GM12878 (cell line): Measurements from ENCODE around the gene CTNNA3. TPM values are rescaled to one million over a fixed set of nuclear protein-coding genes. Genes with fewer than 3 reads are reported as not detected.

ENCODE experiments used
- ATAC-seq: fragments of 200-7000 bp; cut with Tn5 transposase; 3 replicates; pipeline ENCODE4 v1.9.1; 2020; ENCODE audit warnings: mild to moderate bottlenecking, moderate library complexity
- BruUV-seq: library from RNA; stranded (reverse); fragments of 400-500 nt; replicated peaks from 2 replicates; lab custom pipeline; 2021; lab: Mats Ljungman, UMichigan
- CTCF ChIA-PET: fragments of 300-600 bp; sonication (Branson Sonifier 250); formaldehyde crosslinking; extraction: SDS; loops from one replicate; lab custom pipeline; 2021; ENCODE audit warnings: inconsistent platforms; lab: Yijun Ruan, JAX
- POLR2A ChIA-PET: fragments of 350-600 bp; formaldehyde crosslinking; extraction: SDS; loops from one replicate; lab custom pipeline; 2021; ENCODE audit warnings: inconsistent platforms; lab: Charles Lee
- RAD21 ChIA-PET: fragments of 300-600 bp; sonication (Branson Sonifier 250); formaldehyde crosslinking; loops from one replicate; lab custom pipeline; 2023; ENCODE audit warnings: antibody characterized with exemption; ENCODE audit not compliant: unreplicated experiment; lab: Charles Lee
- SMC1A ChIA-PET: fragments of 300-600 bp; sonication (Branson Sonifier 250); formaldehyde crosslinking; loops from one replicate; lab custom pipeline; 2023; ENCODE audit not compliant: unreplicated experiment, uncharacterized antibody; lab: Charles Lee
- DNase-seq: peaks from one replicate; pipeline ENCODE4 v3.0.0-alpha.2; 2011; ENCODE audit warnings: low read depth, low spot score
- FAIRE-seq: peaks from 3 replicates; lab custom pipeline; 2011; peaks lifted over from hg19 to GRCh38; lab: Jason Lieb, UNC
- H2AFZ ChIP-seq: 2 replicates; pipeline ENCODE4 v1.6.0; 2011; ENCODE audit warnings: low read depth, low read length, control low read depth; ENCODE audit not compliant: control insufficient read depth
- H3K27ac ChIP-seq: 2 replicates; pipeline ENCODE4 v1.5.1; 2011; ENCODE audit warnings: control low read depth; ENCODE audit not compliant: control insufficient read depth, insufficient read depth
- H3K27me3 ChIP-seq, 2 experiments: replicated peaks in 1 of 2; 2 replicates each; pipeline versions ENCODE4 v1.6.0 to v1.6.1; 2011; ENCODE audit warnings: low read length in 1 of 2; ENCODE audit not compliant: control insufficient read depth in 2 of 2, insufficient read depth in 2 of 2
- H3K36me3 ChIP-seq, 2 experiments: 2 replicates each; pipeline ENCODE4 v1.5.1; 2011; ENCODE audit warnings: low read length in 1 of 2; ENCODE audit not compliant: control insufficient read depth in 2 of 2, insufficient read depth in 2 of 2
- H3K4me1 ChIP-seq: 2 replicates; pipeline ENCODE4 v1.6.1; 2011; ENCODE audit warnings: mild to moderate bottlenecking, low read length, moderate library complexity, mixed read lengths; ENCODE audit not compliant: control insufficient read depth, insufficient read depth
- H3K4me2 ChIP-seq: 2 replicates; pipeline ENCODE4 v1.6.0; 2011; ENCODE audit warnings: control low read depth; ENCODE audit not compliant: control insufficient read depth, insufficient read depth
- H3K4me3 ChIP-seq: fragments of 200-600 bp; sonication (generic); 2 replicates; pipeline ENCODE4 v1.5.1; 2016
- H3K79me2 ChIP-seq: 2 replicates; pipeline ENCODE4 v1.6.0; 2011; ENCODE audit warnings: low read length; ENCODE audit not compliant: control insufficient read depth, insufficient read depth
- H3K9ac ChIP-seq: 2 replicates; pipeline ENCODE4 v1.8.0; 2011; ENCODE audit warnings: low read length, control low read depth, mixed read lengths; ENCODE audit not compliant: control insufficient read depth, insufficient read depth
- H3K9me3 ChIP-seq: replicated peaks from 3 replicates; pipeline ENCODE4 v1.5.1; 2011; ENCODE audit warnings: mild to moderate bottlenecking, low read length; ENCODE audit not compliant: control insufficient read depth, insufficient read depth
- H4K20me1 ChIP-seq: 2 replicates; pipeline ENCODE4 v1.6.0; 2011; ENCODE audit not compliant: control insufficient read depth, insufficient read depth
- HDAC6 ChIP-seq: fragments of 200-600 bp; sonication (generic); IDR thresholded peaks from one replicate; pipeline ENCODE4 v1.8.0; 2017; ENCODE audit warnings: antibody characterized with exemption; ENCODE audit not compliant: unreplicated experiment
- KDM1A ChIP-seq: fragments of 200-600 bp; sonication (generic); IDR thresholded peaks from 2 replicates; pipeline ENCODE4 v1.6.1; 2016; ENCODE audit warnings: borderline replicate concordance
- RB1 ChIP-seq: fragments of 450-650 bp; formaldehyde crosslinking; IDR thresholded peaks from 2 replicates; pipeline ENCODE4 v1.6.1; 2017; ENCODE audit warnings: mild to moderate bottlenecking, borderline replicate concordance
- TCF12 ChIP-seq: IDR thresholded peaks from 2 replicates; pipeline ENCODE4 v1.6.1; 2011; ENCODE audit warnings: low read depth, mild to moderate bottlenecking, low read length
- ZBED1 ChIP-seq: IDR thresholded peaks from 2 replicates; pipeline ENCODE4 v1.6.1; 2016; ENCODE audit warnings: borderline replicate concordance
- WGBS: methylation state at CpG from one replicate; pipeline ENCODE4 v1.1.6; 2016; ENCODE audit warnings: low lambda C conversion rate; ENCODE audit not compliant: insufficient replicate concordance, insufficient coverage; ENCODE audit errors: missing lambda C conversion rate; 5-methylcytosine and 5-hydroxymethylcytosine counted together
- in situ Hi-C: fragments of 300-500 bp; cut with MboI; formaldehyde crosslinking; loops from 9 replicates; pipeline ENCODE4 v1.14.3; 2018; ENCODE audit warnings: mixed read lengths
- intact Hi-C: fragments of 100-400 bp; cut with micrococcal nuclease; formaldehyde crosslinking; loops from one replicate; pipeline ENCODE4 v1.14.2; 2022; ENCODE audit not compliant: unreplicated experiment
- polyA plus RNA-seq, 11 experiments: library from polyadenylated mRNA; depleted of rRNA in 4 of 11; unstranded in 6 of 11; stranded (reverse) in 5 of 11; fragments of >200 nt; fragmentation: Nextera tagmentation in 4 of 11; fragmentation: Illumina TruSeq in 1 of 11; extraction: Ambion mirVana in 4 of 11; extraction: Trizol in 1 of 11; gene quantifications; 1 replicate in 1 of 11; 2 replicates in 10 of 11; pipeline versions ENCODE4 v1.2.1 to v1.2.3, GENCODE V29; 2011 to 2016; ENCODE audit warnings: inconsistent platforms in 2 of 11, missing spikeins in 2 of 11, low read depth in 1 of 11
- total RNA-seq, 4 experiments: library from RNA; depleted of rRNA in 3 of 4; stranded (reverse); fragments of >200 nt in 3 of 4; fragmentation: Illumina TruSeq in 1 of 4; extraction: Trizol in 1 of 4; gene quantifications; 2 replicates each; pipeline versions ENCODE4 v1.2.1 to v1.2.3, GENCODE V29; 2013 to 2021
- TF ChIP-seq, protein P1 (sequence below): fragments of 450-650 bp; IDR thresholded peaks from 2 replicates; pipeline ENCODE4 v1.6.1; 2017; ENCODE audit warnings: antibody characterized with exemption, mild to moderate bottlenecking, moderate library complexity

Gene CTNNA3
- total and polyA plus RNA-seq, 10 of the 15 experiments (the other 5 are each of a cell fraction or from before 2014, with no cell fraction given), result under 0.01 to 4.5 (median 0.22) TPM; not detected in 2

DNA sequence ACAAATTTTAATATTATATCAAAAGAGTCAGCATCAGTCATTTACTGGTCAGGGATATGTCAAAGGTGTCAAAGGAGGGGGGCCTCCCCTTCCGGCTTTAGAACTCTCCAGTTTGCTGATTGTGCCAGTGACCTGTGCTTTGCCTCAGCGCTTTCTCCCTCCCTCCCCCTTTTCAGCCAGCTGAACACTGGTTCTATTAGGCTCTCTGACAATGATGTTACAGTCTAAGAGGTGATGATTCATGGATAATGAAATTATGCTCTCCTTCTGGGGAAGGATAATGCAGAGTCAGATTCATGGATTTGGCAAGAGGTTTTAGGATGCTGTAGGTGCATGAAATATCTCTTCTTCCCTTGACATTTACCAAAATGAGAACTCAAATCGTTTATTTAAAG, 764.0 kb downstream of the CTNNA3 start:
- Histone ChIP-seq H3K4me1 (no peaks in the 10 kb centered on the region), H2AFZ (no peak overlapping the region), H3K27ac (no peak overlapping the region), H4K20me1 (no peaks in the 10 kb centered on the region), H3K4me3 (no peak overlapping the region), H3K27me3 (peaks cover 0 to 8% of the 10 kb centered on the region in 2 experiments; a peak in 1 of 4 replicates), H3K36me3 (no peaks in the 10 kb centered on the region), H3K9ac (no peak overlapping the region), H3K4me2 (no peak overlapping the region), H3K9me3 (no peaks in the 10 kb centered on the region), H3K79me2 (no peaks in the 10 kb centered on the region)
- in situ Hi-C loops (no loop called here), intact Hi-C loops (loop anchor here (2.0 to 5.0 kb wide), 3 partner anchors 345 to 850 kb away; no protein-coding TSS in a partner anchor)
- 32% methylated on average over 3 of the region's 3 CpGs for WGBS
- no peak for DNase-seq
- FAIRE-seq, result no peak
- ChIA-PET CTCF (interaction anchor here (0.6 to 10.5 kb wide), 20 partner anchors 9 to 848 kb away, joined by 3 to 80 read pairs (median 4); no protein-coding TSS in a partner anchor), SMC1A (interaction anchor here (0.6 to 2.7 kb wide), 13 partner anchors 9 to 962 kb away, joined by 3 to 20 read pairs (median 4); no protein-coding TSS in a partner anchor), RAD21 (interaction anchor here (0.7 to 2.1 kb wide), 15 partner anchors 9 to 848 kb away, joined by 3 to 10 read pairs (median 4); no protein-coding TSS in a partner anchor), POLR2A (no interaction called here)
- TF ChIP-seq RB1 (no peak), ZBED1 (no peak), TCF12 (no peak), KDM1A (no peak), HDAC6 (no peak)
- TF ChIP-seq, protein P1, sequence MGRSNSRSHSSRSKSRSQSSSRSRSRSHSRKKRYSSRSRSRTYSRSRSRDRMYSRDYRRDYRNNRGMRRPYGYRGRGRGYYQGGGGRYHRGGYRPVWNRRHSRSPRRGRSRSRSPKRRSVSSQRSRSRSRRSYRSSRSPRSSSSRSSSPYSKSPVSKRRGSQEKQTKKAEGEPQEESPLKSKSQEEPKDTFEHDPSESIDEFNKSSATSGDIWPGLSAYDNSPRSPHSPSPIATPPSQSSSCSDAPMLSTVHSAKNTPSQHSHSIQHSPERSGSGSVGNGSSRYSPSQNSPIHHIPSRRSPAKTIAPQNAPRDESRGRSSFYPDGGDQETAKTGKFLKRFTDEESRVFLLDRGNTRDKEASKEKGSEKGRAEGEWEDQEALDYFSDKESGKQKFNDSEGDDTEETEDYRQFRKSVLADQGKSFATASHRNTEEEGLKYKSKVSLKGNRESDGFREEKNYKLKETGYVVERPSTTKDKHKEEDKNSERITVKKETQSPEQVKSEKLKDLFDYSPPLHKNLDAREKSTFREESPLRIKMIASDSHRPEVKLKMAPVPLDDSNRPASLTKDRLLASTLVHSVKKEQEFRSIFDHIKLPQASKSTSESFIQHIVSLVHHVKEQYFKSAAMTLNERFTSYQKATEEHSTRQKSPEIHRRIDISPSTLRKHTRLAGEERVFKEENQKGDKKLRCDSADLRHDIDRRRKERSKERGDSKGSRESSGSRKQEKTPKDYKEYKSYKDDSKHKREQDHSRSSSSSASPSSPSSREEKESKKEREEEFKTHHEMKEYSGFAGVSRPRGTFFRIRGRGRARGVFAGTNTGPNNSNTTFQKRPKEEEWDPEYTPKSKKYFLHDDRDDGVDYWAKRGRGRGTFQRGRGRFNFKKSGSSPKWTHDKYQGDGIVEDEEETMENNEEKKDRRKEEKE, result no peak
- BruUV-seq, result no TSS peak
- ATAC-seq, result no peak
